Measurements from ENCODE around the gene WDR20. TPM values are rescaled to one million over a fixed set of nuclear protein-coding genes. Genes with fewer than 3 reads are reported as not detected.

The WDR20 gene
- total and polyA plus RNA-seq, 2 donors (not counting 3 experiments of a cell fraction or from before 2014, with no cell fraction given), result 12.2 to 22.4 TPM

DNA sequence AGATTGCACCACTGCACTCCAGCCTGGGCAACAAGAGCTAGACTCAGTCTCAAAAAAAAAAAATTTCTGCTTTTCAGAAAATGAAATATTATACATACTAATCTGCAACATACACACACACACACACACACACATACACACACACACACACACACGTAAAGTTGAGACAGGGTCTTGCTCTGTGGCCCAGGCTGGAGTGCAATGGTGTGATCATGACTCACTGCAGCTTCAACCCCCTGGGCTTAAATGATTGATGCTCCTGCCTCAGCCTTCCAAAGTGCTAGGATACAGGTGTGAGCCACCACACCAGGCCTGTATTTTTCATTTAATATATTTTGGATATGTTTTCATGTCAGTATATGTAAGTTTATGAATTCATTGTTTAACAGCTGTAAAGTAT, 18.8 kb upstream of the WDR20 start:
- Histone ChIP-seq H3K9me1 (replicated peaks; ENCODE audit: control insufficient read depth, extremely low read depth, insufficient read depth, low read length) (no peaks in the 10 kb centered on the region), H3K79me2 (ENCODE audit: control insufficient read depth, insufficient read depth, low read length) (no peaks in the 10 kb centered on the region), H3K4me3 (replicated peaks in 1 of 3; ENCODE audit: insufficient read depth in 1 of 3, low read depth in 1 of 3, low read length in 3 of 3) (no peak overlapping the region), H3K36me3 (ENCODE audit: control insufficient read depth in 2 of 2, extremely low read depth in 1 of 2, insufficient read depth in 2 of 2, low read length in 2 of 2) (no peaks in the 10 kb centered on the region), H3K4me1 (ENCODE audit: control insufficient read depth, extremely low read depth, insufficient read depth, low read length) (peaks cover 4% of the 10 kb centered on the region), H4K20me1 (replicated peaks; ENCODE audit: control insufficient read depth, extremely low read depth, insufficient read depth, low read length) (no peaks in the 10 kb centered on the region), H3K9me3 (replicated peaks; ENCODE audit: control insufficient read depth, insufficient read depth, low read length) (no peaks in the 10 kb centered on the region), H3K9ac (replicated peaks; ENCODE audit: extremely low read depth, insufficient read depth, low read length) (no peak overlapping the region), H2AFZ (ENCODE audit: low read depth, low read length) (no peak overlapping the region), H3K27ac (ENCODE audit: insufficient read depth, low read depth, low read length) (no peak overlapping the region), H3K4me2 (ENCODE audit: insufficient read depth, low read length) (no peak overlapping the region), H3K27me3 (ENCODE audit: control insufficient read depth in 2 of 2, insufficient read depth in 2 of 2, low read length in 2 of 2) (no peaks in the 10 kb centered on the region)
- BruUV-seq (replicated peaks), result no TSS peak
- intact Hi-C loops (cut with micrococcal nuclease), result no loop called here
- ChIA-PET POLR2A (no interaction called here), CTCF (interaction anchor here (1.1 kb wide), 1 partner anchor 13 kb away, joined by 3 read pairs; no protein-coding TSS in a partner anchor)
- no peak for FAIRE-seq
- DNase-seq (ENCODE audit: low read depth, low spot score), result no peak
- dilution Hi-C loops (cut with MboI; ENCODE audit: extremely low pct_ligation_motif_present, low sequenced_read_pairs), result no loop called here
- TF ChIP-seq POLR2AphosphoS5 (IDR thresholded peaks at IDR 0.05; ENCODE audit: insufficient read depth, low read depth, low read length) (no peak), JUN (IDR thresholded peaks at IDR 0.05; ENCODE audit: borderline replicate concordance, insufficient read depth, insufficient read length, low read depth) (no peak), FOS (IDR thresholded peaks at IDR 0.05; ENCODE audit: borderline replicate concordance, insufficient read depth, low read length) (no peak), EZH2 (IDR thresholded peaks at IDR 0.05; ENCODE audit: borderline replicate concordance, low read depth, low read length, severe bottlenecking) (no peak), GATA2 (IDR thresholded peaks at IDR 0.05; ENCODE audit: insufficient read depth, insufficient read length, low read depth, low read length) (no peak), MYC (IDR thresholded peaks at IDR 0.05; ENCODE audit: low read depth, low read length) (no peak), POLR2A (IDR thresholded peaks at IDR 0.05; ENCODE audit: low read depth, low read length) (no peak)
- TF ChIP-seq, protein P1, sequence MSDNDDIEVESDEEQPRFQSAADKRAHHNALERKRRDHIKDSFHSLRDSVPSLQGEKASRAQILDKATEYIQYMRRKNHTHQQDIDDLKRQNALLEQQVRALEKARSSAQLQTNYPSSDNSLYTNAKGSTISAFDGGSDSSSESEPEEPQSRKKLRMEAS (IDR thresholded peaks at IDR 0.05; ENCODE audit: insufficient read depth, insufficient read length), result no peak
- TF ChIP-seq, protein P2, sequence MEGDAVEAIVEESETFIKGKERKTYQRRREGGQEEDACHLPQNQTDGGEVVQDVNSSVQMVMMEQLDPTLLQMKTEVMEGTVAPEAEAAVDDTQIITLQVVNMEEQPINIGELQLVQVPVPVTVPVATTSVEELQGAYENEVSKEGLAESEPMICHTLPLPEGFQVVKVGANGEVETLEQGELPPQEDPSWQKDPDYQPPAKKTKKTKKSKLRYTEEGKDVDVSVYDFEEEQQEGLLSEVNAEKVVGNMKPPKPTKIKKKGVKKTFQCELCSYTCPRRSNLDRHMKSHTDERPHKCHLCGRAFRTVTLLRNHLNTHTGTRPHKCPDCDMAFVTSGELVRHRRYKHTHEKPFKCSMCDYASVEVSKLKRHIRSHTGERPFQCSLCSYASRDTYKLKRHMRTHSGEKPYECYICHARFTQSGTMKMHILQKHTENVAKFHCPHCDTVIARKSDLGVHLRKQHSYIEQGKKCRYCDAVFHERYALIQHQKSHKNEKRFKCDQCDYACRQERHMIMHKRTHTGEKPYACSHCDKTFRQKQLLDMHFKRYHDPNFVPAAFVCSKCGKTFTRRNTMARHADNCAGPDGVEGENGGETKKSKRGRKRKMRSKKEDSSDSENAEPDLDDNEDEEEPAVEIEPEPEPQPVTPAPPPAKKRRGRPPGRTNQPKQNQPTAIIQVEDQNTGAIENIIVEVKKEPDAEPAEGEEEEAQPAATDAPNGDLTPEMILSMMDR (IDR thresholded peaks at IDR 0.05; ENCODE audit: extremely low read depth in 1 of 2, insufficient read depth in 1 of 2, low read depth in 1 of 2, low read length in 2 of 2), result no peak
